ENCODE results near the gene NCCRP1. TPM values are rescaled to one million over a fixed set of nuclear protein-coding genes. Genes with fewer than 3 reads are reported as not detected.

Gene NCCRP1
- total and polyA plus RNA-seq, 10 of the 15 experiments (the other 5 are each of a cell fraction or from before 2014, with no cell fraction given): not detected

DNA sequence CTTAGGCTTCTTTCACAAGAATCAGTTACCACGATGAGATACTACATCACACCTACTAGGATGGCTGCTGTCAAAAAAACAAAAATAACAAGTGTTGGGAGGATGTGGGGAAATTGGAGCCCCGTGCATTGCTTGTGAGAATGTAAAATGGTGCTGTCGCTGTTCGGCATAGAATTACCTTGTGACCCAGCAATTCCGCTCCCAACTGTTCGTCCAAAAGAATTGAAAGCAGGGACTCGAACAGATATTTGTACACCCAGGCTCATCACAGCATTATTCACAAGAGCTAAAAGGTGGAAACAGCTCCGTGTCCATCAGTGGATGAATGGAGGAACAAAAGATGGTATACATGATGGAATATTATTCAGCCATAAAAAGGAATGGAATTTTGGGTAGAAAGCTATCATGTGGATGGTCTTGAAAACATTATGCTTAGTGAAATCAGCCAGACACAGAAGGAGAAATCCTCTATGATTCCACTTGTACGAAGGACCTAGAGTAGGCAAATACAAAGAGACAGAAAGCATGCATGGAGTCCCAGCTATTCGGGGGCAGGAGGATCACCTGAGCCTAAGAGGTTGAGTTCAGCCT is 47.7 kb upstream of the NCCRP1 start:
- CTCF ChIA-PET: interaction anchor here (1.8 kb wide), 1 partner anchor 26 kb away, joined by 5 read pairs; no protein-coding TSS in a partner anchor
- no peak for ATAC-seq
- no peak overlapping the region for H3K4me3 ChIP-seq
- no peak overlapping the region for H3K27ac ChIP-seq (ENCODE audit: control insufficient read depth, insufficient read depth)
- DNase-seq (ENCODE audit: low read depth, low spot score): no peak
- 89% methylated on average over 10 of the region's 10 CpGs for WGBS (ENCODE audit: insufficient coverage, insufficient replicate concordance, low lambda C conversion rate, missing lambda C conversion rate)
- H4K20me1 ChIP-seq (ENCODE audit: control insufficient read depth, insufficient read depth): no peaks in the 10 kb centered on the region
- FAIRE-seq: no peak
- BruUV-seq (replicated peaks): no TSS peak
- 0 out of 2 replicates have a peak, but pooled peaks cover 4% of the 10 kb centered on the region for H3K4me1 ChIP-seq (ENCODE audit: control insufficient read depth, insufficient read depth, low read length)
- SMC1A ChIA-PET (ENCODE audit: uncharacterized antibody, unreplicated experiment): no interaction called here
- no peak overlapping the region for H3K9ac ChIP-seq (ENCODE audit: control insufficient read depth, insufficient read depth, low read length)
- no peaks in the 10 kb centered on the region for H3K27me3 ChIP-seq (replicated peaks in 1 of 2; ENCODE audit: control insufficient read depth in 2 of 2, insufficient read depth in 2 of 2, low read length in 1 of 2)
- in situ Hi-C loops (cut with MboI): no loop called here
- intact Hi-C loops (cut with micrococcal nuclease; ENCODE audit: unreplicated experiment): no loop called here
- H2AFZ ChIP-seq (ENCODE audit: control insufficient read depth, low read depth, low read length): no peak overlapping the region
- RAD21 ChIA-PET (ENCODE audit: unreplicated experiment): no interaction called here
- no peaks in the 10 kb centered on the region for H3K9me3 ChIP-seq (replicated peaks; ENCODE audit: control insufficient read depth, insufficient read depth, low read length)
- no peaks in the 10 kb centered on the region for H3K79me2 ChIP-seq (ENCODE audit: control insufficient read depth, insufficient read depth, low read length)
- POLR2A ChIA-PET: no interaction called here
- no peak overlapping the region for H3K4me2 ChIP-seq (ENCODE audit: control insufficient read depth, insufficient read depth)
- peaks cover 0 to 4% of the 10 kb centered on the region in 2 experiments; a peak in 1 of 4 replicates for H3K36me3 ChIP-seq (ENCODE audit: control insufficient read depth in 2 of 2, insufficient read depth in 2 of 2, low read length in 1 of 2)
- TF ChIP-seq HDAC2 (IDR thresholded peaks at IDR 0.05) (no peak), EGR1 (IDR thresholded peaks at IDR 0.05; ENCODE audit: borderline replicate concordance in 1 of 2, low read depth in 2 of 2, low read length in 2 of 2) (no peak), HCFC1 (IDR thresholded peaks at IDR 0.05; ENCODE audit: low read length) (no peak), BHLHE40 (IDR thresholded peaks at IDR 0.05; ENCODE audit: borderline replicate concordance in 1 of 2, low read depth in 2 of 2, low read length in 1 of 2) (no peak), ZNF384 (IDR thresholded peaks at IDR 0.05; ENCODE audit: borderline replicate concordance, low read depth, low read length) (no peak), IKZF2 (IDR thresholded peaks at IDR 0.05) (no peak), SUPT20H (IDR thresholded peaks at IDR 0.05; ENCODE audit: borderline replicate concordance, control insufficient read depth, low read depth, low read length) (no peak), ZNF217 (IDR thresholded peaks at IDR 0.05) (no peak), SMAD5 (IDR thresholded peaks at IDR 0.05; ENCODE audit: low read depth) (no peak), TCF12 (IDR thresholded peaks at IDR 0.05; ENCODE audit: low read depth, low read length) (no peak), FOS (IDR thresholded peaks at IDR 0.05; ENCODE audit: borderline replicate concordance, extremely low read depth, insufficient read length) (no peak), PML (IDR thresholded peaks at IDR 0.05; ENCODE audit: low read length) (no peak)
- TF ChIP-seq, protein P1, sequence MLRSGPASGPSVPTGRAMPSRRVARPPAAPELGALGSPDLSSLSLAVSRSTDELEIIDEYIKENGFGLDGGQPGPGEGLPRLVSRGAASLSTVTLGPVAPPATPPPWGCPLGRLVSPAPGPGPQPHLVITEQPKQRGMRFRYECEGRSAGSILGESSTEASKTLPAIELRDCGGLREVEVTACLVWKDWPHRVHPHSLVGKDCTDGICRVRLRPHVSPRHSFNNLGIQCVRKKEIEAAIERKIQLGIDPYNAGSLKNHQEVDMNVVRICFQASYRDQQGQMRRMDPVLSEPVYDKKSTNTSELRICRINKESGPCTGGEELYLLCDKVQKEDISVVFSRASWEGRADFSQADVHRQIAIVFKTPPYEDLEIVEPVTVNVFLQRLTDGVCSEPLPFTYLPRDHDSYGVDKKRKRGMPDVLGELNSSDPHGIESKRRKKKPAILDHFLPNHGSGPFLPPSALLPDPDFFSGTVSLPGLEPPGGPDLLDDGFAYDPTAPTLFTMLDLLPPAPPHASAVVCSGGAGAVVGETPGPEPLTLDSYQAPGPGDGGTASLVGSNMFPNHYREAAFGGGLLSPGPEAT (IDR thresholded peaks at IDR 0.05; ENCODE audit: low read depth): no peak
- TF ChIP-seq, protein P2, sequence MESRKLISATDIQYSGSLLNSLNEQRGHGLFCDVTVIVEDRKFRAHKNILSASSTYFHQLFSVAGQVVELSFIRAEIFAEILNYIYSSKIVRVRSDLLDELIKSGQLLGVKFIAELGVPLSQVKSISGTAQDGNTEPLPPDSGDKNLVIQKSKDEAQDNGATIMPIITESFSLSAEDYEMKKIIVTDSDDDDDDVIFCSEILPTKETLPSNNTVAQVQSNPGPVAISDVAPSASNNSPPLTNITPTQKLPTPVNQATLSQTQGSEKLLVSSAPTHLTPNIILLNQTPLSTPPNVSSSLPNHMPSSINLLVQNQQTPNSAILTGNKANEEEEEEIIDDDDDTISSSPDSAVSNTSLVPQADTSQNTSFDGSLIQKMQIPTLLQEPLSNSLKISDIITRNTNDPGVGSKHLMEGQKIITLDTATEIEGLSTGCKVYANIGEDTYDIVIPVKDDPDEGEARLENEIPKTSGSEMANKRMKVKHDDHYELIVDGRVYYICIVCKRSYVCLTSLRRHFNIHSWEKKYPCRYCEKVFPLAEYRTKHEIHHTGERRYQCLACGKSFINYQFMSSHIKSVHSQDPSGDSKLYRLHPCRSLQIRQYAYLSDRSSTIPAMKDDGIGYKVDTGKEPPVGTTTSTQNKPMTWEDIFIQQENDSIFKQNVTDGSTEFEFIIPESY (IDR thresholded peaks at IDR 0.05): no peak
- TF ChIP-seq, protein P3, sequence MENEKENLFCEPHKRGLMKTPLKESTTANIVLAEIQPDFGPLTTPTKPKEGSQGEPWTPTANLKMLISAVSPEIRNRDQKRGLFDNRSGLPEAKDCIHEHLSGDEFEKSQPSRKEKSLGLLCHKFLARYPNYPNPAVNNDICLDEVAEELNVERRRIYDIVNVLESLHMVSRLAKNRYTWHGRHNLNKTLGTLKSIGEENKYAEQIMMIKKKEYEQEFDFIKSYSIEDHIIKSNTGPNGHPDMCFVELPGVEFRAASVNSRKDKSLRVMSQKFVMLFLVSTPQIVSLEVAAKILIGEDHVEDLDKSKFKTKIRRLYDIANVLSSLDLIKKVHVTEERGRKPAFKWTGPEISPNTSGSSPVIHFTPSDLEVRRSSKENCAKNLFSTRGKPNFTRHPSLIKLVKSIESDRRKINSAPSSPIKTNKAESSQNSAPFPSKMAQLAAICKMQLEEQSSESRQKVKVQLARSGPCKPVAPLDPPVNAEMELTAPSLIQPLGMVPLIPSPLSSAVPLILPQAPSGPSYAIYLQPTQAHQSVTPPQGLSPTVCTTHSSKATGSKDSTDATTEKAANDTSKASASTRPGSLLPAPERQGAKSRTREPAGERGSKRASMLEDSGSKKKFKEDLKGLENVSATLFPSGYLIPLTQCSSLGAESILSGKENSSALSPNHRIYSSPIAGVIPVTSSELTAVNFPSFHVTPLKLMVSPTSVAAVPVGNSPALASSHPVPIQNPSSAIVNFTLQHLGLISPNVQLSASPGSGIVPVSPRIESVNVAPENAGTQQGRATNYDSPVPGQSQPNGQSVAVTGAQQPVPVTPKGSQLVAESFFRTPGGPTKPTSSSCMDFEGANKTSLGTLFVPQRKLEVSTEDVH (IDR thresholded peaks at IDR 0.05; ENCODE audit: low read depth, partially characterized antibody): no peak
- TF ChIP-seq, protein P4, sequence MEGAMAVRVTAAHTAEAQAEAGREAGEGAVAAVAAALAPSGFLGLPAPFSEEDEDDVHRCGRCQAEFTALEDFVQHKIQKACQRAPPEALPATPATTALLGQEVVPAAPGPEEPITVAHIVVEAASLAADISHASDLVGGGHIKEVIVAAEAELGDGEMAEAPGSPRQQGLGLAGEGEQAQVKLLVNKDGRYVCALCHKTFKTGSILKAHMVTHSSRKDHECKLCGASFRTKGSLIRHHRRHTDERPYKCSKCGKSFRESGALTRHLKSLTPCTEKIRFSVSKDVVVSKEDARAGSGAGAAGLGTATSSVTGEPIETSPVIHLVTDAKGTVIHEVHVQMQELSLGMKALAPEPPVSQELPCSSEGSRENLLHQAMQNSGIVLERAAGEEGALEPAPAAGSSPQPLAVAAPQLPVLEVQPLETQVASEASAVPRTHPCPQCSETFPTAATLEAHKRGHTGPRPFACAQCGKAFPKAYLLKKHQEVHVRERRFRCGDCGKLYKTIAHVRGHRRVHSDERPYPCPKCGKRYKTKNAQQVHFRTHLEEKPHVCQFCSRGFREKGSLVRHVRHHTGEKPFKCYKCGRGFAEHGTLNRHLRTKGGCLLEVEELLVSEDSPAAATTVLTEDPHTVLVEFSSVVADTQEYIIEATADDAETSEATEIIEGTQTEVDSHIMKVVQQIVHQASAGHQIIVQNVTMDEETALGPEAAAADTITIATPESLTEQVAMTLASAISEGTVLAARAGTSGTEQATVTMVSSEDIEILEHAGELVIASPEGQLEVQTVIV (IDR thresholded peaks at IDR 0.05; ENCODE audit: borderline replicate concordance, partially characterized antibody): no peak

All from GM12878 (cell line).